WTC11 (cell line): ENCODE measurements around the gene PRR19.

ENCODE experiments used
- AFF4 ChIP-seq: sonication (generic); formaldehyde crosslinking; IDR thresholded peaks from 2 replicates; pipeline ENCODE4 v1.8.1; 2023; ENCODE audit warnings: mild to moderate bottlenecking, missing genetic modification reagents, borderline replicate concordance
- ATF1 ChIP-seq: sonication (generic); formaldehyde crosslinking; IDR thresholded peaks from 2 replicates; pipeline ENCODE4 v1.8.1; 2023; ENCODE audit warnings: mild to moderate bottlenecking, moderate library complexity, missing genetic modification reagents
- CTCF ChIP-seq: fragments of 200-600 bp; IDR thresholded peaks from 2 replicates; pipeline ENCODE4 v1.8.0; 2022; ENCODE audit warnings: antibody characterized with exemption
- E2F5 ChIP-seq: sonication (generic); formaldehyde crosslinking; IDR thresholded peaks from 2 replicates; pipeline ENCODE4 v1.8.1; 2022; ENCODE audit warnings: mild to moderate bottlenecking, moderate library complexity, missing genetic modification reagents
- HMGXB4 ChIP-seq: sonication (generic); formaldehyde crosslinking; IDR thresholded peaks from 2 replicates; pipeline ENCODE4 v1.8.1; 2023; ENCODE audit warnings: mild to moderate bottlenecking, moderate library complexity, missing genetic modification reagents
- NFYB ChIP-seq: sonication (generic); formaldehyde crosslinking; conservative IDR thresholded peaks from 2 replicates; pipeline ENCODE4 v1.8.0; 2022; ENCODE audit warnings: low read depth, missing genetic modification reagents
- TEAD4 ChIP-seq: sonication (generic); formaldehyde crosslinking; IDR thresholded peaks from 2 replicates; pipeline ENCODE4 v1.8.0; 2022; ENCODE audit warnings: mild to moderate bottlenecking, missing genetic modification reagents
- ZNF138 ChIP-seq: sonication (generic); formaldehyde crosslinking; conservative IDR thresholded peaks from 2 replicates; pipeline ENCODE4 v1.8.1; 2022; ENCODE audit warnings: mild to moderate bottlenecking, moderate library complexity, missing genetic modification reagents
- ZNF263 ChIP-seq: sonication (generic); formaldehyde crosslinking; IDR thresholded peaks from 2 replicates; pipeline ENCODE4 v1.8.1; 2022; ENCODE audit warnings: low read depth, mild to moderate bottlenecking, moderate library complexity, missing genetic modification reagents
- ZNF532 ChIP-seq: fragments of 250-450 bp; sonication (Bioruptor Pico); IDR thresholded peaks from 2 replicates; pipeline ENCODE4 v1.9.0; 2021; ENCODE audit warnings: mild to moderate bottlenecking, borderline replicate concordance

GRCh38 chr19:42352301-42353259 lies 50.6 kb downstream of the PRR19 start:
- TF ChIP-seq TEAD4 (CRISPR knock-in tag), result no peak
- TF ChIP-seq CTCF, result no peak
- TF ChIP-seq ATF1 (CRISPR knock-in tag), result no peak
- no peak for TF ChIP-seq ZNF532 (CRISPR knock-in tag)
- TF ChIP-seq HMGXB4 (CRISPR knock-in tag), result no peak
- no peak for TF ChIP-seq E2F5 (CRISPR knock-in tag)
- TF ChIP-seq AFF4 (CRISPR knock-in tag), result no peak
- TF ChIP-seq ZNF263 (CRISPR knock-in tag), result no peak
- TF ChIP-seq NFYB (CRISPR knock-in tag), result no peak
- TF ChIP-seq ZNF138, result no peak
